IPS DF 4.7 (cell line): ENCODE data around the gene AP1S1.
"Not testable (repeated sequence)": the region's sequence is repeated elsewhere in the genome, so short reads cannot be mapped to it uniquely, and the experiment has no call there.

ENCODE experiments used
- DNase-seq: peaks from one replicate; pipeline ENCODE4 v3.0.0-alpha.2; 2013; ENCODE audit warnings: low spot score; ENCODE audit errors: extremely low read depth

Gene AP1S1

GRCh38 chr7:101153969-101154692 lies at the start of gene AP1S1:
Gene AP1S1 (plus strand): TSS chr7:101154476. CDS start chr7:101154515, 39 bp downstream.
- peak; percentile 99 for DNase-seq

- no peak for DNase-seq
Observed at GRCh38 chr7:101104799-101105198, 49.5 kb upstream of the AP1S1 start.

- DNase-seq = not testable (repeated sequence)
Observed at GRCh38 chr7:101105248-101105647, 49.0 kb upstream of the AP1S1 start.

GRCh38 chr7:101106386-101106785 lies 47.9 kb upstream of the AP1S1 start:
- no peak for DNase-seq

- DNase-seq = no peak
Observed at GRCh38 chr7:101108330-101108857, 45.9 kb upstream of the AP1S1 start.

GRCh38 chr7:101108961-101109360 lies 45.3 kb upstream of the AP1S1 start:
- no peak for DNase-seq

- DNase-seq = no peak
Observed at GRCh38 chr7:101109368-101109767, 44.9 kb upstream of the AP1S1 start.

- no peak for DNase-seq
Observed at GRCh38 chr7:101111261-101111660, 43.0 kb upstream of the AP1S1 start.

GRCh38 chr7:101112233-101112632 lies 42.0 kb upstream of the AP1S1 start:
- no peak for DNase-seq

- DNase-seq = not testable (repeated sequence)
Observed at GRCh38 chr7:101113140-101113539, 41.1 kb upstream of the AP1S1 start.

- no peak for DNase-seq
Observed at GRCh38 chr7:101113836-101114235, 40.4 kb upstream of the AP1S1 start.

GRCh38 chr7:101114492-101114891 lies 39.8 kb upstream of the AP1S1 start:
- no peak for DNase-seq

GRCh38 chr7:101115215-101115614 lies 39.1 kb upstream of the AP1S1 start:
- no peak for DNase-seq

- no peak for DNase-seq
Observed at GRCh38 chr7:101116898-101117297, 37.4 kb upstream of the AP1S1 start.

- DNase-seq = no peak
Observed at GRCh38 chr7:101118856-101119255, 35.4 kb upstream of the AP1S1 start.

- no peak for DNase-seq
Observed at GRCh38 chr7:101119876-101120275, 34.4 kb upstream of the AP1S1 start.

GRCh38 chr7:101120315-101120714 lies 34.0 kb upstream of the AP1S1 start:
- no peak for DNase-seq

- DNase-seq = not testable (repeated sequence)
Observed at GRCh38 chr7:101121631-101121990, 32.7 kb upstream of the AP1S1 start.

- DNase-seq = no peak
Observed at GRCh38 chr7:101121991-101122932, 32.0 kb upstream of the AP1S1 start.

- no peak for DNase-seq
Observed at GRCh38 chr7:101122933-101123702, 31.2 kb upstream of the AP1S1 start.

GRCh38 chr7:101123703-101124068 lies 30.6 kb upstream of the AP1S1 start:
- DNase-seq = no peak
